ENCODE measurements around the gene JCHAIN.

DNA sequence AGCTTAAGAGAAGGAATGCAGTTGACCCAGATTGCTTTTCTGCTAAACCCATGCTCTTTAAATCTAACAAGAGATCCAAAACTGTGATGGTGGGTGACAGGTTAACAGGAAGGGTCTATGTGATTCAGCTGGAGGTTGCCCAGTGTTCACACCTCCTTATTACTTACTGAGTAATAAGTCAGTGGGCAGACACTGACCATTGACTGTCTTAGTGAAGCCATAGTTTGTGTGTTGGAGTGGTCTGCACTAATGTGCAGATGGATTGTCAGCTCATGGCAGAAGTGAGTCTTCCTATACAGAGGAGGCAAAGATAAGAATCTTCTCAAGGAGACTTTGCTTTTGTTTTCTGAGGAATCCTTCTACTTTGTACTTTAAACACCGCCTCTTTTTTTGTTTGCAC is 40.2 kb upstream of the JCHAIN start:
- TF ChIP-seq ZNF8 (CRISPR knock-in tag; IDR thresholded peaks at IDR 0.05) (no peak), ESRRG (CRISPR knock-in tag; IDR thresholded peaks at IDR 0.05) (no peak), SNAI2 (CRISPR knock-in tag; IDR thresholded peaks at IDR 0.05) (no peak), ZNF70 (CRISPR knock-in tag; IDR thresholded peaks at IDR 0.05) (no peak), TOX (CRISPR knock-in tag; IDR thresholded peaks at IDR 0.05; ENCODE audit: borderline replicate concordance) (no peak), ZNF565 (CRISPR knock-in tag; conservative IDR thresholded peaks at IDR 0.05; ENCODE audit: low read depth) (no peak)
- TF ChIP-seq, protein P1, sequence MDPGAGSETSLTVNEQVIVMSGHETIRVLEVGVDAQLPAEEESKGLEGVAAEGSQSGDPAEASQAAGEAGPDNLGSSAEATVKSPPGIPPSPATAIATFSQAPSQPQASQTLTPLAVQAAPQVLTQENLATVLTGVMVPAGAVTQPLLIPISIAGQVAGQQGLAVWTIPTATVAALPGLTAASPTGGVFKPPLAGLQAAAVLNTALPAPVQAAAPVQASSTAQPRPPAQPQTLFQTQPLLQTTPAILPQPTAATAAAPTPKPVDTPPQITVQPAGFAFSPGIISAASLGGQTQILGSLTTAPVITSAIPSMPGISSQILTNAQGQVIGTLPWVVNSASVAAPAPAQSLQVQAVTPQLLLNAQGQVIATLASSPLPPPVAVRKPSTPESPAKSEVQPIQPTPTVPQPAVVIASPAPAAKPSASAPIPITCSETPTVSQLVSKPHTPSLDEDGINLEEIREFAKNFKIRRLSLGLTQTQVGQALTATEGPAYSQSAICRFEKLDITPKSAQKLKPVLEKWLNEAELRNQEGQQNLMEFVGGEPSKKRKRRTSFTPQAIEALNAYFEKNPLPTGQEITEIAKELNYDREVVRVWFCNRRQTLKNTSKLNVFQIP (CRISPR knock-in tag; IDR thresholded peaks at IDR 0.05; ENCODE audit: borderline replicate concordance, low read depth) = no peak
- TF ChIP-seq, protein P2, sequence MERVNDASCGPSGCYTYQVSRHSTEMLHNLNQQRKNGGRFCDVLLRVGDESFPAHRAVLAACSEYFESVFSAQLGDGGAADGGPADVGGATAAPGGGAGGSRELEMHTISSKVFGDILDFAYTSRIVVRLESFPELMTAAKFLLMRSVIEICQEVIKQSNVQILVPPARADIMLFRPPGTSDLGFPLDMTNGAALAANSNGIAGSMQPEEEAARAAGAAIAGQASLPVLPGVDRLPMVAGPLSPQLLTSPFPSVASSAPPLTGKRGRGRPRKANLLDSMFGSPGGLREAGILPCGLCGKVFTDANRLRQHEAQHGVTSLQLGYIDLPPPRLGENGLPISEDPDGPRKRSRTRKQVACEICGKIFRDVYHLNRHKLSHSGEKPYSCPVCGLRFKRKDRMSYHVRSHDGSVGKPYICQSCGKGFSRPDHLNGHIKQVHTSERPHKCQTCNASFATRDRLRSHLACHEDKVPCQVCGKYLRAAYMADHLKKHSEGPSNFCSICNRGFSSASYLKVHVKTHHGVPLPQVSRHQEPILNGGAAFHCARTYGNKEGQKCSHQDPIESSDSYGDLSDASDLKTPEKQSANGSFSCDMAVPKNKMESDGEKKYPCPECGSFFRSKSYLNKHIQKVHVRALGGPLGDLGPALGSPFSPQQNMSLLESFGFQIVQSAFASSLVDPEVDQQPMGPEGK (CRISPR knock-in tag; IDR thresholded peaks at IDR 0.05; ENCODE audit: borderline replicate concordance) = no peak
- TF ChIP-seq, protein P3, sequence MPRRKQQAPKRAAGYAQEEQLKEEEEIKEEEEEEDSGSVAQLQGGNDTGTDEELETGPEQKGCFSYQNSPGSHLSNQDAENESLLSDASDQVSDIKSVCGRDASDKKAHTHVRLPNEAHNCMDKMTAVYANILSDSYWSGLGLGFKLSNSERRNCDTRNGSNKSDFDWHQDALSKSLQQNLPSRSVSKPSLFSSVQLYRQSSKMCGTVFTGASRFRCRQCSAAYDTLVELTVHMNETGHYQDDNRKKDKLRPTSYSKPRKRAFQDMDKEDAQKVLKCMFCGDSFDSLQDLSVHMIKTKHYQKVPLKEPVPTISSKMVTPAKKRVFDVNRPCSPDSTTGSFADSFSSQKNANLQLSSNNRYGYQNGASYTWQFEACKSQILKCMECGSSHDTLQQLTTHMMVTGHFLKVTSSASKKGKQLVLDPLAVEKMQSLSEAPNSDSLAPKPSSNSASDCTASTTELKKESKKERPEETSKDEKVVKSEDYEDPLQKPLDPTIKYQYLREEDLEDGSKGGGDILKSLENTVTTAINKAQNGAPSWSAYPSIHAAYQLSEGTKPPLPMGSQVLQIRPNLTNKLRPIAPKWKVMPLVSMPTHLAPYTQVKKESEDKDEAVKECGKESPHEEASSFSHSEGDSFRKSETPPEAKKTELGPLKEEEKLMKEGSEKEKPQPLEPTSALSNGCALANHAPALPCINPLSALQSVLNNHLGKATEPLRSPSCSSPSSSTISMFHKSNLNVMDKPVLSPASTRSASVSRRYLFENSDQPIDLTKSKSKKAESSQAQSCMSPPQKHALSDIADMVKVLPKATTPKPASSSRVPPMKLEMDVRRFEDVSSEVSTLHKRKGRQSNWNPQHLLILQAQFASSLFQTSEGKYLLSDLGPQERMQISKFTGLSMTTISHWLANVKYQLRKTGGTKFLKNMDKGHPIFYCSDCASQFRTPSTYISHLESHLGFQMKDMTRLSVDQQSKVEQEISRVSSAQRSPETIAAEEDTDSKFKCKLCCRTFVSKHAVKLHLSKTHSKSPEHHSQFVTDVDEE (CRISPR knock-in tag; IDR thresholded peaks at IDR 0.05) = no peak
- TF ChIP-seq, protein P4, sequence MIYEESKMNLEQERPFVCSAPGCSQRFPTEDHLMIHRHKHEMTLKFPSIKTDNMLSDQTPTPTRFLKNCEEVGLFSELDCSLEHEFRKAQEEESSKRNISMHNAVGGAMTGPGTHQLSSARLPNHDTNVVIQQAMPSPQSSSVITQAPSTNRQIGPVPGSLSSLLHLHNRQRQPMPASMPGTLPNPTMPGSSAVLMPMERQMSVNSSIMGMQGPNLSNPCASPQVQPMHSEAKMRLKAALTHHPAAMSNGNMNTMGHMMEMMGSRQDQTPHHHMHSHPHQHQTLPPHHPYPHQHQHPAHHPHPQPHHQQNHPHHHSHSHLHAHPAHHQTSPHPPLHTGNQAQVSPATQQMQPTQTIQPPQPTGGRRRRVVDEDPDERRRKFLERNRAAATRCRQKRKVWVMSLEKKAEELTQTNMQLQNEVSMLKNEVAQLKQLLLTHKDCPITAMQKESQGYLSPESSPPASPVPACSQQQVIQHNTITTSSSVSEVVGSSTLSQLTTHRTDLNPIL (CRISPR knock-in tag; IDR thresholded peaks at IDR 0.05; ENCODE audit: low read depth) = no peak

Data from SK-N-SH treated with all-trans-retinoic acid at 6 μM for 48 hours (cell line).